ENCODE results near the gene YPEL3.

YPEL3 gene

DNA sequence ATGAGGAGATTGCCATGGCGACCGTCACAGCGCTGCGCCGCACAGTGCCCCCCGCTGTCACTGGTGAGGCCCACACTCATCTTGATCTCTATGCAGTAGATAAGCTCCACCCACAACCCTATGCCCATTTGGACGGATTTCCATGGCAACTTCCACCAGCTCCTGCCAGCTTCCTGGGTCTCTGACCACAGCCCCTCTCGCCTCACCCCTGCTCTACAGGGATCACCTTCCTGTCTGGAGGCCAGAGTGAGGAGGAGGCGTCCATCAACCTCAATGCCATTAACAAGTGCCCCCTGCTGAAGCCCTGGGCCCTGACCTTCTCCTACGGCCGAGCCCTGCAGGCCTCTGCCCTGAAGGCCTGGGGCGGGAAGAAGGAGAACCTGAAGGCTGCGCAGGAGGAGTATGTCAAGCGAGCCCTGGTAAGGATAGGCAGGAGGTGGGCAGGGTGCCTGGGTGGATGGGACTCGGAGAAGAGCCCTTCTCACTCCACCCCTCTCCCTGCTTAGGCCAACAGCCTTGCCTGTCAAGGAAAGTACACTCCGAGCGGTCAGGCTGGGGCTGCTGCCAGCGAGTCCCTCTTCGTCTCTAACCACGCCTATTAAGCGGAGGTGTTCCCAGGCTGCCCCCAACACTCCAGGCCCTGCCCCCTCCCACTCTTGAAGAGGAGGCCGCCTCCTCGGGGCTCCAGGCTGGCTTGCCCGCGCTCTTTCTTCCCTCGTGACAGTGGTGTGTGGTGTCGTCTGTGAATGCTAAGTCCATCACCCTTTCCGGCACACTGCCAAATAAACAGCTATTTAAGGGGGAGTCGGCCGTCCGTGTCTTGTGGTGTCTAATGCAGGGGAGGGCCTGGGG is 26.2 kb downstream of the YPEL3 start:
- no peak for DNase-seq (ENCODE audit: low read depth in 2 of 2)

DNA sequence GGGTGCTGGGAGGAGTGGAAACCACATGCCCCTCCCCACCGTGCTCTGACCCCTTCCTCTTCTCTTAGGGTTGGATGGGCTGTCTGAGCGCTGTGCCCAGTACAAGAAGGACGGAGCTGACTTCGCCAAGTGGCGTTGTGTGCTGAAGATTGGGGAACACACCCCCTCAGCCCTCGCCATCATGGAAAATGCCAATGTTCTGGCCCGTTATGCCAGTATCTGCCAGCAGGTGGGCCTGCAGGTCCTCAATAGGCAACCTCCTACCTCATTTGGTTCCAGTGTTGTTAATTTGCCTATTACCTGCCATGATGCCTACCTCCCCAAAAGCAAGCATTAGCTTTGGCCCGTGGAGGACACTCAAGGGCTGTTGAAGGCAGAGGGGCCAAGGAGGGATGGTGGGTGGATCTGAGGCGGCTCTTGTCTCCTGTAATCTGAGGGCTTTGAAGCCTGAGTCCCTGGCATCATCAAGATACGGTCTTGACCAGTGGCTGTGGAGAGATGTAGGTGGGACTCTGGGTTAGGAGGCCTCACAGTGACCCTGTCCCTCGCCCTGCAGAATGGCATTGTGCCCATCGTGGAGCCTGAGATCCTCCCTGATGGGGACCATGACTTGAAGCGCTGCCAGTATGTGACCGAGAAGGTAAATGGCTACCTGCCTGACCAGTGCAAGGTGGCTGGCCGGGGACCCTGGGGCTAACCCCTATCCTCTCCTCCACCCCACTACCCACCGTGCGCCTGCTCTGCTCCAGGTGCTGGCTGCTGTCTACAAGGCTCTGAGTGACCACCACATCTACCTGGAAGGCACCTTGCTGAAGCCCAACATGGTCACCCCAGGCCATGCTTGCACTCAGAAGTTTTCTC is 27.0 kb downstream of the YPEL3 start:
- no peak for DNase-seq (ENCODE audit: low read depth in 2 of 2)

DNA sequence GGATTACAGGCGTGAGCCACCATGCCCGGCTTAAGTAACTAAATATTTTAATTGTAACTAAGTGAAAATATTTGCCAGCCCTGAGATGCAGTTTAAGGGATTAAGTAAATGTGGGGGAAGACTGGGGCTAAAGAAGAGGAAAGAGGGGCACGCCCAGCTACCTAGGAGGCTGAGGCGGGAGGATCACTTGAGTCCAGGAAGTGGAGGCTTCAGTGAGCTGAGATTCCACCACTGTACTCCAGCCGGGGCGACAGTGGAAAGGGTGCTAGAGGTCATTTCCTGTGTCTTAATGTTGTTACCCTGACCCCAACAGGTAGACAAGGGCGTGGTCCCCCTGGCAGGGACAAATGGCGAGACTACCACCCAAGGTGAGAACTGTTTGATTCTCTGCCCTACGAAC is 27.7 kb downstream of the YPEL3 start:
- DNase-seq (ENCODE audit: low read depth in 2 of 2) = no peak

DNA sequence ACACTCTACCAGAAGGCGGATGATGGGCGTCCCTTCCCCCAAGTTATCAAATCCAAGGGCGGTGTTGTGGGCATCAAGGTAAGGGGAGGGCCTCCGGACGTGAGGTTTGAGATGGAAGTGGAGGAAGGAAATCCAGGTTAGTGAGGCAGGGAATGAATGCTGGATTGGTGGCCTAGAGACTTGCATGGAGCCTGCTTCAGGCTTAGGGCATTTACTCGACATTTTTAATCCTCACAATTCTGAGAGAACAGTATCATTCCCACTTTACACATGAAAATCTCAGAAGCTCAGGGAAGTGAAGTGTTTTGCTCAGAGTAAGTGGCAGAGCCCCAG is 28.5 kb downstream of the YPEL3 start:
- DNase-seq (ENCODE audit: low read depth in 2 of 2) = no peak

DNA sequence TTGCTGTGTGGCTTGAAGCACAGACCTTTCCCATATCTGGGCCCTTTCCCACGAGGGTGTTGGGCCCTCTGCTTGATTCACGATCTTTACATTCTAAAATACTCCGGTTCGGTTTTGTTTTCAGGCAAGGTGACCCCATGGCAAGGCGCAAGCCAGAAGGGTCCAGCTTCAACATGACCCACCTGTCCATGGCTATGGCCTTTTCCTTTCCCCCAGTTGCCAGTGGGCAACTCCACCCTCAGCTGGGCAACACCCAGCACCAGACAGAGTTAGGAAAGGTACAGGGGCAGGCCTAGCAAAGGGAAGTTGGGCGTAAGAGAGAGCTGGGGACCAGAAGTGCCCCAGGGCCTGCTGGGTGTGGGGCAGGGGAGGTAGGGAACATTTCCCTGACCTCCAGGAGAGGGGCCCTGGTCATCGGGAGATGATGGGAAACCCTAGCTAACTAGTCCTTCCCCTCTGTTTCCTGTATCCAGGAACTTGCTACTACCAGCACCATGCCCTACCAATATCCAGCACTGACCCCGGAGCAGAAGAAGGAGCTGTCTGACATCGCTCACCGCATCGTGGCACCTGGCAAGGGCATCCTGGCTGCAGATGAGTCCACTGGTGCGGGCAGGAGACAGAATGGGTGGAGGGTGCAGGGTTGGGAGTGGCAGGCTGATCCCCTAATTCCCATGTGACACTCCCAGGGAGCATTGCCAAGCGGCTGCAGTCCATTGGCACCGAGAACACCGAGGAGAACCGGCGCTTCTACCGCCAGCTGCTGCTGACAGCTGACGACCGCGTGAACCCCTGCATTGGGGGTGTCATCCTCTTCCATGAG is 29.0 kb downstream of the YPEL3 start:
- DNase-seq (ENCODE audit: low read depth in 2 of 2) = no peak

DNA sequence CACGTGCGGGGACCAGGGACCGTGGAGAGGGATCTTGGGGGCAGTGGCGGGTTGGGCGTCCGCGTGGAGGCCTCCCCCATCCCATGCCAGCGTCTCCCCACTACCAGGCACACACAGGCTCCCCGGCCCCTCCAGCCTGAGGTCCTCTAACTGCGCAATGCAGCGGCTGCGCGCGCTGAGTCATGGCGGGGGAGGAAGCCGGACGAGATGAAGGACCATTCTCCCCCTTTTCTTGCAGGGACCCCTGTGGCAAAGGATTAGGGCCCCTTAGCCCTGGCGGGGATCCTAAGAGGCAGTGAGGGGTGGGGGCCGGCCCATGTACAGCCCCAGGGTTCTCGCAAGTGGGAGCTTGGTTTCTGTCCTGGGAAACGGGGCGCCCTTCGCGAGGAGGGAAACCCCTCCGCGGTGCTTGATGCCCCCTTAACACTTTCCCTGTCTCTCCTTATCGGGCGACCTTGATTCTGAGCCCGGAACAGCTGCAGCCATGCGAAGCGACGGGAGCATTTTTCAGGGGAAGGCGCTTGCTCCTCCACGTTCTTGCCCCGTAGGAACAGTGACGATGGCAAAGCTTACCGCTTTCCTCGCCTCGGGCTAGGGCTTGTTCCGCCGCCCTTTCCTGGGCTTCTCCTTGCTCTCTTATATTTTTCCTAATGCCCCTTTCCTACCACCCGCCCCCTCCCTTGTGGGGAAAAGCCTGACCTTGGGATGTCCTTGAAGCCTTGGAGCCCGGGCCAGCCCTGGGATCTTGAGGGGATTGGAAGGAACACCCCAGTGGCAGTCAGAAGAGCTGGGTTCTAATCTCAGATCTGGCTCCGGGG is 29.9 kb downstream of the YPEL3 start:
- peak in 1 of 2 experiments; percentile 12 for DNase-seq (ENCODE audit: low read depth in 2 of 2)

DNA sequence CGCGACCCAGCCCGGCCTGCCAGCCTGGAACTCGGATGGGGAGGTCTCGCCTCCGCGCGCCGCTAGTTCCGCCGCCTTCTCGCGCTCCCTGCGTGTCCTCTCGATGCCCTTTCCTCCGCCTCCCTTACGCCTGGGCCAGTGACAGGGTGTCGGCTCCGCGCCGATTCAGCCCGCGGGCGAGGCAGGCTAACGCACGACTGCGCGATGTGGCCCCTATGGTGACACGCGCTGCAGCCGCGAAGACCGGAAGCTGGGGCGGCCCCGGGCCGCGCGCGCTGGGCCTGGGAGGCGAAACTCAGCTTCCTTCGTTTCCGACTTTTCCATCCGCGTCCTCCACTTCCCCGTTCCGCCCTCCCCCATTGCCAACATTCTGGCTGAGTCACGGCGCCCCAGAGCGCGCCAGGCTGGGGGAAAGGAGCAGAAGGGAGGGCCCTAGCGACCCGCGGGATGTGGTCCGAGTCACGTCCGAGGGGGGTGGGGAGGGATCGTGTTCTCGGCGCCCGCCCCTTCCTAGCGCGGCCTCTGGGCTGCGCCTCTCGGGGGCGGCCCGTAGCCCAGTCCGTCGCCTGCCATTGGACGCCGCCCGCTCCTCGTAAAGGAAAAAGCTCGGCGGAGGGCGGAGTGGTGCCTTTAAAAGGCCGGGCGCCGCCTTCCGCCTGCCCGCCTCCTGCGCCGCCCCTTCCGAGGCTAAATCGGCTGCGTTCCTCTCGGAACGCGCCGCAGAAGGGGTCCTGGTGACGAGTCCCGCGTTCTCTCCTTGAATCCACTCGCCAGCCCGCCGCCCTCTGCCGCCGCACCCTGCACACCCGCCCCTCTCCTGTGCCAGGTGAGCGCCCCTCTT is 30.7 kb downstream of the YPEL3 start, which contains the start of gene ALDOA:
ALDOA (plus strand) TSS at position 659 of the 841 bp plus-strand sequence. CDS start 1,138 bp downstream, outside the sequence.
- DNase-seq (ENCODE audit: low read depth in 2 of 2) = peak; percentile 98 to 99

DNA sequence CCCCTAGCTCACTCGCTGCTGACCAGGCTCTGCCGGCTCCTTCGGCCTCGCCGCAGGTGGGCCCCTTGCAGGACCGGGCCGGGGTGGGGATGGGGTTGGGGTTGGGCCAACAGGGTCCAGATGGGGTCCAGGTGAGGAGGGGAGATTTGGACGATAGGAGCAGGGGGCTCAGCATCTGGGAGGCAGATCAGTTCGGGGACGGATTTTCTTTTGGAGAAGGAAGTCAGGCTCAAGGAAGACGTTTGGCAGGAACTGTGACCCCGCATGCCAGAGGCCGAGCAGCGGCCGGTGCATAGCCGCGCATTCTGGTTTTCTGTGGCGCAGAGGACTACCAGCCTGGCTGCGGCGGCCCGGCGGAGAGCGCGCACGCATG is 31.3 kb downstream of the YPEL3 start:
- DNase-seq (ENCODE audit: low read depth in 2 of 2) = no peak

DNA sequence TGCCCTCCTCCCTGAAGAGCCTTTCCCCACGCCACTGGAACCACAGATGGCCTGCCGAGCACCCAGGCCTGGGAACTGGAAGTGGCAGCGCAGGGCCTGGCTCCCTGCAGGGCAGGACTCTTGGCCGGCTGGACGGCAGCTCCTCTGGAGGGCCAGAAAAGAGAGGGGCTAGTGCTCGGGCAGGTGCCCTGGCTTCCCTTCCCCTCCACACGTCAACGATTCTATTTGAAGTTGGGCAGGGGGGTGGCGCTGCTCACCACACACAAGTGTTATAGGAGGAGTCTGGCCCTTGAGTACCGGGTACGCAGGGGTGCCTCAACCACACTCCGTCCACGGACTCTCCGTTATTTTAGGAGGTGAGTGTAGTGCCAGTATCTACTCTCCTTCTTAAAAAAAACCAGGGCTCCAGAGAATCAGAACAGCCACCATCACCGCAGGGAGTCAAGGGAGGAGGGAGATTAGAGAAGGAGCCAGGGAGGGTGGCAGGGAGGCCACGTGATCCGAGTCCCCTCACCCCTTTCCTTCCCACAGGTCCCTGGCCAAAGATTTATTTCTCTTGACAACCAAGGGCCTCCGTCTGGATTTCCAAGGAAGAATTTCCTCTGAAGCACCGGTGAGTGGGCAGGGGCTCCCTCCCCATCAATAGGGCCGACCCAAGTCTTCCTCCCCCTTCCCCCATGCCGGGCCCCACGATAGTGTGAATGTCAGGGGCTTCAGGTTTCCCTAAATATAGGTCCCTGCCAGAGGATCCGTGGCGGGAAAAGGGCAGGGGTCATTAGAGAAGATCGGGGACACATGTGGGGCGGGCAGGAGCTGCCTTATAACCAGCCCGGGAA is 31.9 kb downstream of the YPEL3 start:
- no peak for DNase-seq (ENCODE audit: low read depth in 2 of 2)

DNA sequence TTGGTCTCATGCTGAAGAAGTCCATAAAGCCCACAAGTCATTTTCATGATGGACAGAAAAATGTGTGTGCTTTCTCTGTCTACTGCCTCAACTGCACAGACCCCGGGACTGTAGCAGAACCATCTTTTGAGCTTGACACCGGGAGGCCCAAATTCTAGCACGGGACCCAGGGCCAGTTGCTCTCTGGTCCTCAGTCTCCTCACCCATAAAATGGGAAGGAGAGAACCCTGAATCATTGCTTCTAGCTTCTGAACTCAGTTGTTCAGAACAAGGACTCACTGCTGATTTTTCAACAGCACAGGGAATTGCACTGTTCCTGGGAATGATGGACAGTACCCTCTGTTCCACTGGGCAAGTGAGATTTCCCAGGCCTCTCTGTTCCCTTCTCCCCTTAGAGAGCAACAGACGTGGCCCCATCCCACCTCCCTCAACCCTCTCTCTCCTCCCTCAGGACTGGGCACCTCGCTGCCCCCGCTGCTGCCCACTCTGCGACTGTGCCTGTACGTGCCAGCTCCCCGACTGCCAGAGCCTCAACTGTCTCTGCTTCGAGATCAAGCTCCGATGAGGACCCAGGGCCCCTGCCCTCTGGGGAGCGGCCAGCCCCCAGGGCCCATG is 32.6 kb downstream of the YPEL3 start:
- no peak for DNase-seq (ENCODE audit: low read depth in 2 of 2)

DNA sequence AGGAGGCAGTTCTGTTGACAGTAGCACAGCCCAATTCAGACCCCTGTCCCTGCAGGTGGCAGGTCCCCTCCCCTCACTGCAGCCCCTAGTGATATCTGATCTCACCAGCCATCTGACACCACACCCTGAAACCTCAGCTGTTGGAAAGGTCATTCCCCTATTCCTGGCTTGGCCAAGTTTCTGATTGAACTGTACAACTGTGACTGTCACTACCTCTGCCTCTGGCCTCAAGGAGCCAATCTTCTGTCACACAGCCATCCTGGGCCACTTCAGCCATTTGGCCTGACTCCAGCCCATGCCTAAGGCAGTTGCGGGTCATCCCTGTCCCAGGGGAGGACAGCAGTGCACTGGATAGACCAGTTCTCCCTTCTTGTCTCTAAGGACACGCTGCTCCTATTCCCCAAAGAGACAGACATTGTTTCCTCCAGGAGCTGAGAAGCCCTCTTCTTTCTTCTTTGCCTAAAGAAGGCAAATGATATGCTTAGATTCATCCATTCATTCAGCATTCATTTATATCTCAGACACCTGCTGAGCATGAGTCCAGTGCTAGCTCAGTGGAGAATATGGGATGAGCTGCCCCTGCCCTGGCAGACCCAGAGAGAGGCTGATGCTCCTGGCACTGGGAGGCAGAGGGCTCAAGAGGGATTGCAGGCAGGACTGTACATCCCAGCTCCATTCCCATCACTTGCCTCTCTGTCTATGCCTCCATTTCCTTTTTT is 35.0 kb downstream of the YPEL3 start:
- no peak for DNase-seq (ENCODE audit: low read depth in 2 of 2)

DNA sequence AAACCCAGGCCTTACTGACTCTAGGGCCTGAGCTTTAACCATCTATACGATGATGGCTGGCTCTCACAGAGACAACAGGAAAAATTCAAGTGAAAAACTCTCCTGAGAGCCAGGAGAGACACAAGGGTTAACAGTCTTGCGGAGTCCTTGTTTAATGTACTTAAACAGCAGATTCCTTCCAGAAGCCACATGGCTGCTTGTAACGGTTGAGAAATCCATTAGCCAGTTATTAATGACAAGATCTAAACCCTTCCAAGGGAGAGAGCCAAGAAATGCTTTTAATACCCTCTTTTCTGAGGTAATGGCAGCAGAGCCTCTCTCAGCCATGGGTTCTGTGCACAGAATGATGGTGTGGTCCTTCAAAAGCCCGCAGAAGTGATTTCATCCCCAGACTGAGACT is 35.7 kb downstream of the YPEL3 start:
- no peak for DNase-seq (ENCODE audit: low read depth in 2 of 2)

DNA sequence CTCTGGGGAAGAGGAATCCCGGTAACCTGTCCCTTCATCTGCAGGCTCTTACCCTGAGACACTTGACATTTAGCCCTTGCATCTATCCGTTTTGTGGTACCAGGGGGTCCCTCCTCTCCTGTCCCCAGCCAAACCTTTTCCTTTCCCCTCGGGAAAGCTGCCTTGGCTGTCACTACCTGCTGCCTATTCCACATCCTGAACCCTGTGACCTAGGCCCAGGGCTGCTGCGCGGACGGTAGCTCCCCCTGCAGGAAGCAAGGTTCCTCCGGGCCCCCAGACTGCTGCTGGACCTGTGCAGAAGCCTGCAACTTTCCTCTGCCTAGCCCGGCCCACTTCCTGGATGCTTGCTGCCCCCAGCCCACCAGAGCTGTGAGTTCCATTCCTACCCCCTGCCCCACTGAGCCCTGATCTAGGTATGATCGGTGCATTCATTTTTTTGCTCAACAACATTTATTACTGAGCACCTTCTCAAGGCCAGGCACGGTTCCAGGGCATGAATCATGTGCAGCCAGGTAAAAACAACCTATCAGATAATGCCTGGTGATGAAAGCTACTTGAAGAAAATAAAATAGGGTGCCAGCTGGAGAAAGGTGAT is 41.0 kb downstream of the YPEL3 start:
- no peak for DNase-seq (ENCODE audit: low read depth in 2 of 2)

DNA sequence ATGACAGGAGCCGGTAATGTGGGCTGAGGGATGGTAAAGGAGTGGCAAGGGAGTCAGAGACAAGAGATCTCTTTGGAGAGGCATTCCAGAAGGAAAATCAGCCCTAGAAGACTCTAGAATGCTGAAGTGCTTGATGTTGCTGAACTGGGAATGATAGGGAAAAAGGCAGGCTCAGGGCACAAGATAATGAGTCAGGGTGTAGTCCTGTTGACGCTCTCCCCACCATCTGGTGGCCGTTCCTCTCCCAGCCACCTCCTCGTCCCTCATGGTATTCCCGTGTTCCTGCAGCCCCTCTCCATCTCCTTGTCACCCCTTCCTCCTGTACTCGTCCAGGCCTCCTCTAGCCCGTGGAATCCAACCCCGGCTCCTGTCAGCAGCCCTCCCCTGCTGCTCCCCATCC is 41.6 kb downstream of the YPEL3 start:
- DNase-seq (ENCODE audit: low read depth in 2 of 2) = no peak

DNA sequence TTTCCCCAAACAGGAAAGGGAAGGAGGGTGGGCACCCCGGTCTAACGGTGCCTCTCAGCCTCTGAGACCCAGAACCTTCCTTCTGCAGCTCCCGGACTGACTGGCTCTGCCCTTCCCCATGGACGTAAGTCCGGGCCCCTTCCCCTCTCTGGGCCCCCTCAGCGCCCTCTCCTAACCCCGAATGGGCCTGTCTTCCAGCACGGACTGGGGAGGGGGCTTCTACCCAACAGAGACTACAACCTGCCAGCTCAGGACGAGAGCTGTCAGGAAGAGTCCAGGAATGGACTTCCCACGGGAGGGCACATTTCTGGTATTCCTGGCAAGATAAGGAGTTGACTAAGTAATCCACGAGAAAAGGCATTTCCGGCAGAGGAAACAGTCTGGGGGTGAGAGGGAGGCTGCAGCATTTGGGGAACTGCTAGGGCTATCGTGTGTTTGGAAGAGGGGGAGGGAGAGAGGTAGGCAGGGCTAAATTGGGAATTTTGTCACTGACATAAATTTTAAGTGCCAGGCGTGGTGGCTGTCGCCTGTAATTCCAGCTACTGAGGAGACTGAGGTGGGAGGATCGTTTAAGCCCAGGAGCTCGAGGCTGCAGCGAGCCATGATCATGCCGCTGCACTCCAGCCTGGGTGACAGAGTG is 42.5 kb downstream of the YPEL3 start:
- DNase-seq (ENCODE audit: low read depth in 2 of 2) = no peak

DNA sequence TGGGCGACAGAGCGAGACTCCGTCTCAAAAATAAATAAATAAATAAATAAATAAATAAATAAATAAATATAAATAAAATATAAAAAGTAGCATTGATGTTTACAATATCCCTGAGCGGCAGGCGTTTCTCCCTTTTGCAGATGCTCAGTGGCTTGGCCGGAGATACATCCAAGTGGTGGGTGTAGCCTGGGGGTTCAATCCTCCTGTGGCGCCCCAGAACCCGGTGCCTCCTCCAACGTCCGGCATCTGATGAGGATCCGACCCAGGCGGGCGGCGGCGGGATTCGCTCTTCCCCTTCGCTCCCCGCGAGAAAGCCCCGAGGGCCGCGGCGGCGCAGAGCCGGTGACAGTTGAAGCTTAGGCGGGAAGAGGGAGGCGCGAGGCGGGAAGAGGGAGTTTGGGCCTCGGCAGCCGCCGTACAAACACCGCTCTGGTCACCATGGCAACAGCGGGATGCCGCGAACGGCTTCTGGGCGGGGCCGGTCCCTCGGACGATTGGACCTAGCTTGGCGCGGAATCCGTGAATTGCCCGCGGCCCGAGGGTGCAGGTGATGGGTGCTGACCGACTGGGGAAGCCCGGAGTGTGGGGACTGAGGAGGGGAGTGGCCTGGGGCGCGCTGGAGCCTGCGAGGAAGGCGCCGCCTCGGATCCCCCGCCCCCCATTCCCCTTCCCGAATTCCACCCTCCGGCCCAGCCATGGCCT is 43.2 kb downstream of the YPEL3 start:
- peak; percentile 68 to 71 for DNase-seq (ENCODE audit: low read depth in 2 of 2)

DNA sequence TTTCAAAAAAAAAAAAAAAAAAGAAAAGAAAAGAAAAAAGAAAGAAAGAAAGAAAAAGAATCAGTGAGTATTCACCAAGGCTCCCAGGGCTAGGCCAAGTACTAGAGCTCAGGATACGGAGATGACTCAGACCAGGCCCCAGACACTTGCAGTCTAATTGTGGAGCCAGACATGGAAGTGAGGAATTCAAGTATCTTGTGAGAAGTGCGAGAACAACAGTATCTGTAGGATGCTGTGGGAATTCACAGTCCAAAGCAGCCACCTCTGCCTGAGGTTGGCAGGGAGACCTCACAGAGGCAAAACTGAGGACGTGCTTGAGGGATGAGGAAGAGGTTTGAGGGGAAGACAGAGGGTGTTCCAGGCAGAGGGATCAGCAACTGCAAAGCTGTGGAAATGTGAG is 44.5 kb downstream of the YPEL3 start:
- DNase-seq (ENCODE audit: low read depth in 2 of 2) = no peak

Measured in fibroblast of skin of left biceps (primary cell).